ENCODE results near the gene C11orf24.
A peak's percentile ranks its signal among the peaks of the same experiment; 100 is the strongest.

The C11orf24 gene

GRCh38 chr11:68212421-68213134, 59.2 kb downstream of the C11orf24 start:
- TF ChIP-seq CTCF (conservative IDR thresholded peaks at IDR 0.05; ENCODE audit: low read depth, low read length), result peak; percentile 23
- peak; percentile 81 for DNase-seq (ENCODE audit: low read depth)
- H3K4me3 ChIP-seq (ENCODE audit: low read depth, low read length), result peak overlapping the region; percentile 95

GRCh38 chr11:68211546-68211945, 60.2 kb downstream of the C11orf24 start:
- no peak for DNase-seq (ENCODE audit: low read depth)
- H3K4me3 ChIP-seq (ENCODE audit: low read depth, low read length), result peak overlapping the region; percentile 95
- no peak for TF ChIP-seq CTCF (conservative IDR thresholded peaks at IDR 0.05; ENCODE audit: low read depth, low read length)
